ENCODE data around the gene MPP2. TPM values are rescaled to one million over a fixed set of nuclear protein-coding genes. Genes with fewer than 3 reads are reported as not detected.

Gene MPP2
- total and polyA plus RNA-seq, 2 donors (not counting 3 experiments of a cell fraction or from before 2014, with no cell fraction given): 1.4 to 1.6 TPM

GRCh38 chr17:43834106-43834505 lies 73.2 kb downstream of the MPP2 start:
- H3K4me2 ChIP-seq (ENCODE audit: insufficient read depth, low read length): no peak overlapping the region
- H3K27ac ChIP-seq (ENCODE audit: insufficient read depth, low read depth, low read length): no peak overlapping the region
- no peaks in the 10 kb centered on the region for H4K20me1 ChIP-seq (replicated peaks; ENCODE audit: control insufficient read depth, extremely low read depth, insufficient read depth, low read length)
- H3K9me3 ChIP-seq (replicated peaks; ENCODE audit: control insufficient read depth, insufficient read depth, low read length): no peaks in the 10 kb centered on the region
- intact Hi-C loops (cut with micrococcal nuclease) (no loop called here), dilution Hi-C loops (cut with MboI; ENCODE audit: extremely low pct_ligation_motif_present, low sequenced_read_pairs) (no loop called here)
- no peaks in the 10 kb centered on the region for H3K27me3 ChIP-seq (ENCODE audit: control insufficient read depth in 2 of 2, insufficient read depth in 2 of 2, low read length in 2 of 2)
- H3K9me1 ChIP-seq (replicated peaks; ENCODE audit: control insufficient read depth, extremely low read depth, insufficient read depth, low read length): no peaks in the 10 kb centered on the region
- CTCF ChIA-PET: interaction anchor here (5.8 kb wide), 1 partner anchor 12 kb away, joined by 28 read pairs; the partner anchor contains the start of gene CD300LG
- no TSS peak for BruUV-seq (replicated peaks)
- no peak for TF ChIP-seq GATA2 (IDR thresholded peaks at IDR 0.05; ENCODE audit: insufficient read depth, insufficient read length, low read depth, low read length)
- TF ChIP-seq JUN (IDR thresholded peaks at IDR 0.05; ENCODE audit: borderline replicate concordance, insufficient read depth, insufficient read length, low read depth): no peak
- no peak for TF ChIP-seq MYC (IDR thresholded peaks at IDR 0.05; ENCODE audit: low read depth, low read length)
- no peak for TF ChIP-seq POLR2AphosphoS5 (IDR thresholded peaks at IDR 0.05; ENCODE audit: insufficient read depth, low read depth, low read length)
- TF ChIP-seq EZH2 (IDR thresholded peaks at IDR 0.05; ENCODE audit: borderline replicate concordance, low read depth, low read length, severe bottlenecking): no peak
- TF ChIP-seq, protein P1, sequence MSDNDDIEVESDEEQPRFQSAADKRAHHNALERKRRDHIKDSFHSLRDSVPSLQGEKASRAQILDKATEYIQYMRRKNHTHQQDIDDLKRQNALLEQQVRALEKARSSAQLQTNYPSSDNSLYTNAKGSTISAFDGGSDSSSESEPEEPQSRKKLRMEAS (IDR thresholded peaks at IDR 0.05; ENCODE audit: insufficient read depth, insufficient read length): no peak
- TF ChIP-seq, protein P2, sequence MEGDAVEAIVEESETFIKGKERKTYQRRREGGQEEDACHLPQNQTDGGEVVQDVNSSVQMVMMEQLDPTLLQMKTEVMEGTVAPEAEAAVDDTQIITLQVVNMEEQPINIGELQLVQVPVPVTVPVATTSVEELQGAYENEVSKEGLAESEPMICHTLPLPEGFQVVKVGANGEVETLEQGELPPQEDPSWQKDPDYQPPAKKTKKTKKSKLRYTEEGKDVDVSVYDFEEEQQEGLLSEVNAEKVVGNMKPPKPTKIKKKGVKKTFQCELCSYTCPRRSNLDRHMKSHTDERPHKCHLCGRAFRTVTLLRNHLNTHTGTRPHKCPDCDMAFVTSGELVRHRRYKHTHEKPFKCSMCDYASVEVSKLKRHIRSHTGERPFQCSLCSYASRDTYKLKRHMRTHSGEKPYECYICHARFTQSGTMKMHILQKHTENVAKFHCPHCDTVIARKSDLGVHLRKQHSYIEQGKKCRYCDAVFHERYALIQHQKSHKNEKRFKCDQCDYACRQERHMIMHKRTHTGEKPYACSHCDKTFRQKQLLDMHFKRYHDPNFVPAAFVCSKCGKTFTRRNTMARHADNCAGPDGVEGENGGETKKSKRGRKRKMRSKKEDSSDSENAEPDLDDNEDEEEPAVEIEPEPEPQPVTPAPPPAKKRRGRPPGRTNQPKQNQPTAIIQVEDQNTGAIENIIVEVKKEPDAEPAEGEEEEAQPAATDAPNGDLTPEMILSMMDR (IDR thresholded peaks at IDR 0.05; ENCODE audit: extremely low read depth in 1 of 2, insufficient read depth in 1 of 2, low read depth in 1 of 2, low read length in 2 of 2): no peak
- no peak for TF ChIP-seq POLR2A (IDR thresholded peaks at IDR 0.05; ENCODE audit: low read depth, low read length)
- peaks cover 2% of the 10 kb centered on the region for H3K4me1 ChIP-seq (ENCODE audit: control insufficient read depth, extremely low read depth, insufficient read depth, low read length)
- H3K4me3 ChIP-seq (replicated peaks in 1 of 3; ENCODE audit: insufficient read depth in 1 of 3, low read depth in 1 of 3, low read length in 3 of 3): no peak overlapping the region
- H3K79me2 ChIP-seq (ENCODE audit: control insufficient read depth, insufficient read depth, low read length): no peaks in the 10 kb centered on the region
- DNase-seq (ENCODE audit: low read depth, low spot score) (no peak), FAIRE-seq (no peak)
- POLR2A ChIA-PET: no interaction called here
- no peak overlapping the region for H2AFZ ChIP-seq (ENCODE audit: low read depth, low read length)
- H3K36me3 ChIP-seq (ENCODE audit: control insufficient read depth in 2 of 2, extremely low read depth in 1 of 2, insufficient read depth in 2 of 2, low read length in 2 of 2): no peaks in the 10 kb centered on the region
- H3K9ac ChIP-seq (replicated peaks; ENCODE audit: extremely low read depth, insufficient read depth, low read length): no peak overlapping the region
